ENCODE results near the gene SPECC1L.

The SPECC1L gene

DNA sequence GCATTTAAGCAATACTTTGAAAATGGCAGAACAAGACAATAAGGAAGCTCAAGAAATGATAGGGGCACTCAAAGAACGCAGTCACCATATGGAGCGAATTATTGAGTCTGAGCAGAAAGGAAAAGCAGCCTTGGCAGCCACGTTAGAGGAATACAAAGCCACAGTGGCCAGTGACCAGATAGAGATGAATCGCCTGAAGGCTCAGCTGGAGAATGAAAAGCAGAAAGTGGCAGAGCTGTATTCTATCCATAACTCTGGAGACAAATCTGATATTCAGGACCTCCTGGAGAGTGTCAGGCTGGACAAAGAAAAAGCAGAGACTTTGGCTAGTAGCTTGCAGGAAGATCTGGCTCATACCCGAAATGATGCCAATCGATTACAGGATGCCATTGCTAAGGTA lies 51.9 kb downstream of the SPECC1L start:
- in situ Hi-C loops (cut with MboI; ENCODE audit: low sequenced_read_pairs) = no loop called here

DNA sequence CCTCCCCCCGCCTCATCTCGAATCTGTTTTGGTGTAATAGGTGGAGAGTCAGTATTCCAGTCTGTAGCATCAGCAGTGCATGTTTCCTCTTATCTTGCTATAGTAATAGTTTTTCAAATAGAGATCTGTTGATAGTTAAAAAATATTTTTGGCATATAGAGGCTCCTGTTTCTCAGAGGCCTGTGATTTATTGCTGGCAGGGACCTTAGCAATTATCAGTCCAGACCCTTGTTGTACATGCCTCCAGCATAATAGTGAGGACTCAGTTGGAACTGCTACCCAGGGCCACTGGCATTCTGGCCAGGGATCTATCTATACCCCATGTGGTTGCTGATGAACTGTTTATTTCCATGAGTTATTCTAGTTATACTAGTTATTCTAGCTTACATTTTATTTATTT lies 52.6 kb downstream of the SPECC1L start:
- in situ Hi-C loops (cut with MboI; ENCODE audit: low sequenced_read_pairs) = no loop called here

DNA sequence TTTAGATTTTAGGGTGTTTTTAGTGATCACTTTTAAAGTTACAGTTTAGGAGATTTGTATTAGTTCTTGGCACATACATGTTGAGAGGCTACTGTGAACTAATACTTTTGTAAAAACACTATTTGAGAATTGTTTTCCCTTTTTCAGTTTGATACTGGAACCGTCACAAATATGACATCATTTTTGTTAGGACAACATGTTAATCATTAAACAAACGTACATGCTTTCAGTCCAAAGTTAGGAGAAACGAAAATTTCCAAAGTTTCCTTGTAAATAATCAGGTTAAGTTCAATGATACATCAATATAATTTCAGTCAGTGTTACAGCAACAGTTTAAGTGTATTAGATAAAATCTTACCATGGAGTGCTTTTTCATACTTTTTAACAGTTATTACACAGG lies 53.1 kb downstream of the SPECC1L start:
- in situ Hi-C loops (cut with MboI; ENCODE audit: low sequenced_read_pairs) = no loop called here

DNA sequence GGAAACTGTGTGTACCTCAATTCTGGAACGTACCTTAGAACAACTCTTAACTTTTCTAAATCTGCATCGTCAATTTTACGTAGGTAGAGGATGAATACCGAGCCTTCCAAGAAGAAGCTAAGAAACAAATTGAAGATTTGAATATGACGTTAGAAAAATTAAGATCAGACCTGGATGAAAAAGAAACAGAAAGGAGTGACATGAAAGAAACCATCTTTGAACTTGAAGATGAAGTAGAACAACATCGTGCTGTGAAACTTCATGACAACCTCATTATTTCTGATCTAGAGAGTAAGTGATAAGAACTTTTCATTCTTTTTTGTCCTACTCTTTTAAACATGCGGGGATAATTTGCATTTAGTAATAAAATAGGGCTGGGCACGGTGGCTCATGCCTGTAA lies 53.5 kb downstream of the SPECC1L start:
- in situ Hi-C loops (cut with MboI; ENCODE audit: low sequenced_read_pairs) = no loop called here

DNA sequence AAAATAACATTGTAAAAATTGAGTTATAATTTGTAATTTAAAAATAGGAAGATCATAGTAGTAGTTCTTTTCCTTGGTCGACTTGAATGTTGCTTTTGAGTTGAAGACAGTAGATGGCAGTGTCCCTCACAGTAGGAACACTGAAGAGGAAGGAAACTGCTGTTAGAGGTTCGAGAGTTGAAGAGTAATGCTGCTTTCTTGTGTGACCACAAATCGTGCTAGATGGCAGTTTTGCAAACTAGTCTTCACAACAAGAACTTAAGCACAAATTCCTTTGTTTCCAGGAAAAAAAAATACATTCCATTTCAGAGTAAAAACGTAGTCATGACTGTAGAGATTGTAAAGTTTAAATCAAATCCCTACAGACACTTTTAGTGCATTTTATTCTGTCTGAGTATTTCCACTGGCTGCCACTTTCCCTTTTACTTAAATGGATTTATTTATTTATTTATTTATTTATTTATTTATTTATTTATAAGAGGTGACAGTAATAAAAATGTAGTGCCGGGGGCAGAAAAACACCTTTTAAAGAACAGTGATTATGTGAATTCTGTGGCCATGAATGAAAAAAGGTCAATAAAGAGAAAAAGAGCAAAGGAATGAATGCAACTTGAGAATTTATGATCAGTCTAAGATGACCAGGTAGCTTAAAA lies 54.6 kb downstream of the SPECC1L start:
- in situ Hi-C loops (cut with MboI; ENCODE audit: low sequenced_read_pairs) = no loop called here

DNA sequence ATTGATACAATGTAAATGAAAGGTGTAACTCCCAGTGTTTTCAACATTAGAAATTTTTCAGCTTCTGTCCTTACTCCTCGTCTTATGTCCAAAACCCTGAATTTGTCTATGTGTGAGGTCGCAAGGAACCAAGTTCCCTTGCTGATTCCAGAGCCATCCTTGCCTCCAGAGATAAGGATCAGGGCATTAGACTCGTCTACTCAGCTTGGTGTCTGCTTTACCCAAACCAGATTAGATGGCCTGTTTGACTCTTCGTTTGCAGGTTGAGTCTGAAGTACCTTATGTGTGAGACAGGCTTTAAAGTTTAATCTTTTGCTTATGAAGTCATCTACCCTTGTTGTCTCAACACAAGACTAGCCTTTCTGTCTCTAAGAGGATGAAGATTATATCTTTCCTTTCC lies 55.6 kb downstream of the SPECC1L start:
- in situ Hi-C loops (cut with MboI; ENCODE audit: low sequenced_read_pairs) = no loop called here

DNA sequence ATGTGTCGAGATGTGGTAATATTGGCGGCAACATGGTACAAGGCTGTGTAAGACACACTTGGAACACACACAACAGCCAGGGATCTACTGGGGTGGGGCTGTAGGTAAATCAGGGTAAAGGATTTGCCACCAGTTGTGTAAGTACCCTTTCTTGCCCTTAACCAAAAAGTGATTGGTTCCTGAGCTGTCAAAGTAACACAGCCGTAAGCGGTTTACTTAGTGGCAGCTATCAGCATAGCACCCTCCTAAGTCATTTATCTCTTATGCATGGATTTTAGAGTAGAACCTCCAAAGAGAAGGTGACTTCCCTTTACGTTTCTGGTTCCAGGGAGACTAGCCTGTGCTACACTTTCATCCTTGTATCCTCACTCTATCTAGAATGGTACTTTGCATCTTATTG lies 57.2 kb downstream of the SPECC1L start:
- in situ Hi-C loops (cut with MboI; ENCODE audit: low sequenced_read_pairs) = no loop called here

DNA sequence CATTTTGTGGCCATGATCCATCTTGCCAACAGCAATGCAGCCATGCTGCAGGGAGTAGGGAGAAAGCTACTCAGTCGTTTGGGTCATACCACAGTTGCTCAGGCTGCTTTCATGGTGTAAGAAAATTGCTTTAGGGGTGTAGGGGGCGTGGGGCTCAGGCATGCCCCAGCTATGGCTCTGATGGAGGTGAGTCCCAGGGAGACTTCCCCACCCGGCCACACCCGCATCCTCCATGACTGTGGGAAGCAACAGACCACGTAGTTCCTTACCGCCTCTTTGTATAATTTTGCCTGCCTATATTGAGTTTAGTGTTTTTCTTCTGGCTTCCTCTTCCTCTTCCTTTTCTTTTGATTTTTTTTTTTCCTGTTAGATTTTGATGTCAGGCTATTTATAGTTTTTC lies 58.8 kb downstream of the SPECC1L start:
- in situ Hi-C loops (cut with MboI; ENCODE audit: low sequenced_read_pairs) = no loop called here

DNA sequence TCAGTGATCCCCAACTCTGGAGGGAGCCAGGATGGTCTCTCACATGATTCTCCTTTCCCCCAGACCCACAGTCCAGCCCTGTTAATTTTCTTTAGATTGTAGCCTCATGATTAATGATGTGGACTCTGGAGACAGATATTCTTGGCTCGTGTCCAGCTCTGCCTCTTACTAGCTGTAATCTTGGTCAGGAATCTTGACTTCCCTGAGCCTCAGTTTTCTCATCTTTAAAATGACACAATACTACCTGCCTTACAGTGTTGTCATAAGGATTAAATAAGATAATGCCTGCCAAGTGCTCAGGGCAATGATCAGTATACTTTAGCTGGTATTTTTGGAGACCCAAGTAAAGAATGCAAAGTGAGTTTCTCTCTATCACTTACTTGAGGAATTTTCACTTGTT lies 60.0 kb downstream of the SPECC1L start:
- in situ Hi-C loops (cut with MboI; ENCODE audit: low sequenced_read_pairs) = no loop called here

DNA sequence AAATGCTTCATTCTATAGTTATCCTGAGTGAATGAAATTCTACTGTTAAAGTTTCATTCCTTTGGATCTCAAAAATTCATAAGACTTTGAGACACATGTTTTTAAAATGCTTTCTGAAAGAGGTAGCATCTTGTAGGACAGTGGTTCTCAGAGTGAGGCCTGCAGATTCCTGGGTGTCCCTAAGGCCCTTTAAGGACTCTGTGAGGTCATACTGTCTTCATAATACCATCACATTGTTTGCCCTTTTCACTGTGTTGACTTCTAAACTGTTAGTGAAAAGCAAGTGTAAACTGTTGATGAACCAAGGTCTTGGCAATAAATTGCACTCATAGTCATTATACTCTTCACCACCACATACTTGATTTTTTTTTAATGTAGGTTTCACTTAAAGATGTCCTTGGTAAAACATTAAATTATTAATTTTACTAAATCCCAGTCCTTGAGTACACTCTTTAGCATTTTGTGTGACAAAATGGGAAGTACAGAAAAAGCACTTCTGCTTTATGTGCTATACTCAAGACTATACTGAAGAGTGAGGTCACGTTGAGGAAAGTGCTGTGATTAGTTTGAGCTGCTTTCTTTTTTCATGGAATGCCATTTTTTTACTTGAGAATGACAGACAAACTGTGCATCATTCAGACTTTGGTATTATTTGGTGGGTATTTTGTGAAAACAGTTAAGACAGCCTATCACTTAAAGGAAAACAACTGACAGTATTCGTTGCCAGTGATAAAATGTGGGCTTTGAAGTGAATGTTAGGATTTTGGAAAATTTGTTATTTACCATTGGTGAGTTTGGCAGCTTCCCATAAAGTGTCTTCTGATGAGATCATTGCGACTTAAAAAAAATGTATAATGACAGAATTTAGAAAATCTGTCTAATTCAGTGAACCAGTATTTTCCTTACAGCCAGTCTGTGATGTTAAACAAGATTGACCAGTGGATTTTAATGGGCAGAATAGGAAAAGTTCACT lies 61.1 kb downstream of the SPECC1L start:
- in situ Hi-C loops (cut with MboI; ENCODE audit: low sequenced_read_pairs) = no loop called here

DNA sequence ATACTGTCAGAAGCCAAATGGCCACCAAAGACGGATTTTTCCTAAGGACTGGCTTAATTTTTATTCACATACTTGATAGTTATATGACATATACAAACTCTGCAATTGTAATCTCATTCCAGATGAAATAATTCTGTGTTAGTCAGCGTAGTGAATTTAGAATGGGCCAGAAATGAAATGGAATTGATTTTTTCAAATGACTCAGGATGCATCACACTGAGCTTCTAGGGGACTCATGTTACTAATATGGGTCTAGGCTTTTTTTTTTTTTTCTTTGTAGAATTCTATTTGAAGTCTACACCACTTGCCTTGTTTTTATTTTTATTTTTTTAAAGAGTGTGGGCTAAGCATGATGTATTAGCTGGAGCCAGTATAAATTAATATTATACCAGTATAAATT lies 62.7 kb downstream of the SPECC1L start:
- in situ Hi-C loops (cut with MboI; ENCODE audit: low sequenced_read_pairs) = no loop called here

DNA sequence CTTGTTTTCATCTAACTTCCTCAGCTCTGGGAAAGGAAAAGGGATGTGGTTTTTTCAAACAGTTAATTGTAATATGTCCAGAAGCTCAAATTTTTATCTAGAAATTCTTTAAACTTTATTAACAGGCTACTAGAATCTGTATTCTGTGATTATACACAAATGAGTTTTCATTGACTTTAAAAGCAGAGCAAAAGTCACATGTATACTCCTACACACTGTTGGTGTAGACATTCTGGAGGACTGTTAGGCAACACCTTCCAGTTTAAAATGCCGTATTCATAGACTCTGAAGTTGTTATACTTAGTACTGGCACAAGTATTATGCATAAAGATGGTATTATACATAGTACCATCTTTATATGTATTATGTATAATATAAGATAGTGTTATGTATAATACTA lies 64.9 kb downstream of the SPECC1L start:
- in situ Hi-C loops (cut with MboI; ENCODE audit: low sequenced_read_pairs) = no loop called here

DNA sequence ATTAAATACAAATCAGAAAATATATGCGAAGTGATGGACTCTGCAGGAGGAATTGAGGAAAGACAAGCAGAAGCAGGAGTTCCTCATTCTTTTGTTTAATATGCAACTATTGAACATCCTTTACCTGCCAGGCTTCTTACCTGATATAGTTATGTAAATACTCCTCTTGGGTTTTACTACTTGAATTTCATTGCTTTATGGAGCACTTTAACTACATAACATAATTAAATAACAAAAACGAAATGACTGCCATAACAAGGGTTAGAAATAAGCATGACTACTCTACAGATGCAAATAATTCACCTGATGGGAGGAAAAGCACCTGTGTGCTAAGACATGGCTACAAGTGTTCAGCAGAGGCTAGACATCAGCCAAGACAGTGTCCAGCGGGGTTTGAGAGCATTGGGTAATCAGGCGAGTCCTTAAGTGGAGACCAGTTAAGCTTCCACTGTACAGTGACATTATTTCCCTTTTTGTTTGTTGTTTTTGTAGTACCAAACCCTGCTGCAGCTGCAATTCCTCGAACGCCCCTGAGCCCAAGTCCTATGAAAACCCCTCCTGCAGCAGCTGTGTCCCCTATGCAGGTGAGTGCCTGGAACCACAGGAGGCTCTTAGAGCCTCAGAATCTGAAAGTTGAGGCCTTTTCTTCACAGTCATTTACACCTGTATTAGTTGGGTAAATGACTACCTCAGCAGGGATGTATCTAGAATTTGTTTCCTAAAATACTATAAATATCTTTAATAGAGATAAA lies 67.4 kb downstream of the SPECC1L start:
- in situ Hi-C loops (cut with MboI; ENCODE audit: low sequenced_read_pairs) = no loop called here

DNA sequence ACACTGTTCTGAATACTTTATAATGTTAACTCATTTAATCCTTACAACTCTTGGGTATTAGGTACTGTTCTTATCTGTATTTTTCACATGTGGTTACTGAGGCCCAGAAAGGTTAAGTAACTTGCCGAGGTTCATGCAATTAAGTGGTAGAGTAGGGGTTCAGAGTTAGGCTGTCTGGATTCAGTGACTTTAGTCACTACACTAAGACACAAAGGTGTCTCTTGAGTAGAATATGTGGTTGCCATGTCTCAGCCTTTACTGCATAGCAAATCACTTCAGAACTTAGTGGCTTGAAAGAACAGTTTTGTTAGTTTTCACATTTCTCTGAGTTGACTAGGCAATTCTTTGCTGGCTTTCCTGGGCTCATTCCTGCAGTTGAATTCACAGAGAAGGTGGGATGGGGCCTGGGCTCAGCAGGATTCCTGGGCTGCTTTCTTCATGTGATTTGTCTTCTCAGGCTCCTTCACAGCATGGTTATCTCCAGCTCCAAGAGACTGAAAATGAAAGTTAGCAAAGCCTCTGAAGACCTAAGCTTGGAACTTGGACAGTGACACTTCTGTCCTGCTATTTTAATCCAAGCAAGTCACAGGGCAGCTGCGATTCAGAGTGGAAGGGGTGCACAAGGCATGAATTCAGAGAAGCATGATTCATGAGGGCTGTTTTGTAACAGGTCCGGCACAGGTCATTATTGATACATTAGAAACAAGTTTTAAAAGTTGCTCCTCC lies 68.3 kb downstream of the SPECC1L start:
- in situ Hi-C loops (cut with MboI; ENCODE audit: low sequenced_read_pairs) = no loop called here

DNA sequence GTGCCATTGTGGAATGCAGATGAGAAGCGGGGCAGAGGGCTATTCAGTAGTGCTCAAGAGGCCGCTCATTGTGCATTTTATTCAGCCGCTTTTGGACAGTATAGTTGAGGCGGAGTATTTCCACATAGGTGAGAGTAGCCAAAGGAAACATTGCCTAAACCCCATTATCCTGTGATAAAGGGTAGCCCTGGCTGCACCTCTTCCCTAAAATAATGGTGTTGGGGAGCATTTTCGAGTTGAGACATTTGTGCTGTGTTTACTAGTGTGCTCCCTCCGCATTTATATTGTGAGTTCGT lies 68.8 kb downstream of the SPECC1L start:
- in situ Hi-C loops (cut with MboI; ENCODE audit: low sequenced_read_pairs) = no loop called here

DNA sequence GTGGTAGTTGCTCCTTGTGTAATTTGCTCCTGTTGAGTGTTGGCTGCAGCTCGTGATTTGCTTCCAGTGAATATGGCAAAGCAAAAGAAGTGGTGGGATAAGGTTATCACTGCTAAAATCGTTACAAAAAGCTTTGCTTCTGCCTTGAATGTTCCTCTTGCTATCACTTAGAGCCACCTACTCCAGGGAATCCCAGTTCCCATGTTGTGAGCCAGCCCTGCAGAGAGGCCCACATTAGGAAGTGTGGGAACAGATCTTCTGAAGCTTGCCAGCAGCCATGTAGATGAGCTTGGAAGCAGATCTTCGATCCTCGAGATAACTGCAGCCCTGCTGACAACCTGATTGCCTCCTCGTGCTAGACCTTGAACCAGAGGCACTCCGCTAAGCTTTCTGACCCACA lies 71.0 kb downstream of the SPECC1L start:
- in situ Hi-C loops (cut with MboI; ENCODE audit: low sequenced_read_pairs) = no loop called here

DNA sequence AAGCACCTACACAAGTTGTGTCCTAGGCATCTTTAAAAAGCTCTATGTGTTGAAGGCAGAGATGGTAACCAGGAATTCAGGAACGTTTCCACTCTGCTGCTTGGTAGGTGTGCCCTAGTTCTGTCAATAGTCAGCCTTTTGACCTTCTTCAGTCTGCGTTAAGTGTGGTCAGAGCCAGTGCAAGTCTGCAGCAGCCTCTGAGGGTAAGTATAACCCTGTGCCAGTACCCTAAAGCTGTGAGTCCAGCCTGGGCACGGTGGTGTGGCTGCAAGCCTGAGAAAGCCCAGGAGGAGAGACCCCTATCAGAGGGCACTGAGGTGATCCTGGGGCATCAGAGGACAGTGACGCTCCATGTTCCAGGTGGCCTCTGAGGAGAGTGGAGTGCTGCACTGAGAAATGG lies 80.0 kb downstream of the SPECC1L start:
- in situ Hi-C loops (cut with MboI; ENCODE audit: low sequenced_read_pairs) = no loop called here

DNA sequence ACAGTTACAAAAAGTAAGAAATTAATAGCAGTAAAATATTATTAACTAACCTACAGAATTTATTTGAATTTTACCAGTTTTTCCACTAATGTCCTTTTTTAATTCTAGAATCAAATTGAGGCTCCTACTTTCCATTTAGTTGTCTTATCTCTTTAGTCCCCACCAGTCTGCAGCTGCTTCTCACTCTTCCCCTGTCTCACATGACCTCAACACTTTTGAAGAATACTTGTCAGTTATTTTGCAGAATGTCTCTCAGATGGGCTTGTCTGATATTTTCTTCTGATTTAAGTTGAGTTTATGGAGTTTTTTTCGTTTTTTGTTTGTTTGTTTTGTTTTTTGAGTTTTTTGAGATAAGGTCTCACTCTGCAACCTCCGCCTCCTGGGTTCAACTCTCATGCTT lies 82.5 kb downstream of the SPECC1L start:
- in situ Hi-C loops (cut with MboI; ENCODE audit: low sequenced_read_pairs) = no loop called here

DNA sequence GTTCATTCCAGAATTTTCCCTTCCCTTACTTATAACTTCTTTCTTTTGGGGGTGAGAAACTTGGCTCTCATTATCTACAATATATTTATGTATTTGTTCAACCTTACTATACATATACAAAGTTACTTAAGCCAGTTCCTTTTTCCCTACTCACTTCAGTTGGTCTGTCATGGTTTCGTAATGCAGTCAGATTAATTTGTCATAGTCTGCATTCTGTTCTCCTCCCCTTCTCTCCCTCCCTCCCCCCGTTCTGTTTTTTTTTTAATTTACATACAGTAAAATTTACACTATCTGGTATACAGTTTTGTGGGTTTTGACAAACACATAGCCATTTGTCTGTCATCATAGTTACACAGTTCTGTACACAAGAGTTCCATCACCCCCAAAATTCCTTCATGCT lies 84.9 kb downstream of the SPECC1L start:
- in situ Hi-C loops (cut with MboI; ENCODE audit: low sequenced_read_pairs) = no loop called here

DNA sequence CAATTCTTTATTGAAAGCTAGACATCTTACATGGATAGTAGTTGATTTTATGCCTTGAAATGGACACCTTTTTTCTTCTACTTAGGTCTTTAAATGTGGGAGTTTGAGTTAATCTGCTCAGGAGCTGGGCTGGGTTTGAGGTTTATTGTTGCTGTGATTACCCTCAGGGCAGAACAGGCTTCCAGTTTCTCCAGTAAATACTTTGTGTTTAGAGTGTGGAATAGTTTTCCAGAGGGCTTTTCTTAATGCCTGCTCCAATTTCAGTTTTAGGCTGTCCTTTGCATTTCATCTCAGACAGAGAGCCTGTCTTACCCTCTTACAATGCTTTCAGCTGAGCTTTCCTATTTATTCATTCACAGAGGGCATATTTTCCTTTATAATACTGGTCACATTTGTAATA lies 86.9 kb downstream of the SPECC1L start:
- in situ Hi-C loops (cut with MboI; ENCODE audit: low sequenced_read_pairs) = no loop called here

DNA sequence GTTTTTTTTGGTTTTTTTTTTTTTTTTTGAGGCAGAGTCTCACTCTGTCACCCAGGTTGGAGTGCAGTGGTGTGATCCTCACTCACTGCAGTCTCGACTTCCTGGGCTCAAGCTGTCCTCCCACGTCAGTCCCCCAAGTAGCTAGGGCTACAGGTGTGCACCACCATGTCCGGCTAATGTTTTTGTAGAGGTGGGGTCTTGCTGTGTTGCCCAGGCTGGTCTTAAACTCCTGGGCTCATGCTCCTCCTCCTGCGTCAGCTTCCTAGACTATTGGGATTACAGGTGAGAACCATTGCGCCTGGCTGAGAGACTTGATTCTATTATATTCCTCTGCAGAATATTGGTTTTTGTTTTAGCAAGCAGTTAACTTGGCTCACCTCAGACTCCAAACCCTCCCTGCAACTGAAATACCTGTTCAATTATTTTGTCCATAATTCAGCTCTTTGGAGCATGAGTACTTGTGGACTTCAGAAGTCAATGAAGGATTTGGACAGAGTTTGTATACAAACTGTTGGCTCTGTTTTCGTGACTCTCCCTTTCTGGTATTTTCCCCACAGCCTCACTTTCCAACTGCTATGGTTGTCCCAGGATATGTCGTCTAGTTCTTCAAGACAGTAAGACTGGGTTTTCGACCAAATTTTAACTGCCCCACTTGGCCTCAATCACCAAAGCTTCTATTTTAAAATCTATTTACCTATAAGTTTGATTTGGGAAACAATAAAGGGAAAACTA lies 87.6 kb downstream of the SPECC1L start:
- in situ Hi-C loops (cut with MboI; ENCODE audit: low sequenced_read_pairs) = no loop called here

Data from hTERT RPE-1 (cell line).